ENCODE measurements around the gene AHI1.
"Not testable (repeated sequence)": the region's sequence is repeated elsewhere in the genome, so short reads cannot be mapped to it uniquely, and the experiment has no call there.

Gene AHI1

DNA sequence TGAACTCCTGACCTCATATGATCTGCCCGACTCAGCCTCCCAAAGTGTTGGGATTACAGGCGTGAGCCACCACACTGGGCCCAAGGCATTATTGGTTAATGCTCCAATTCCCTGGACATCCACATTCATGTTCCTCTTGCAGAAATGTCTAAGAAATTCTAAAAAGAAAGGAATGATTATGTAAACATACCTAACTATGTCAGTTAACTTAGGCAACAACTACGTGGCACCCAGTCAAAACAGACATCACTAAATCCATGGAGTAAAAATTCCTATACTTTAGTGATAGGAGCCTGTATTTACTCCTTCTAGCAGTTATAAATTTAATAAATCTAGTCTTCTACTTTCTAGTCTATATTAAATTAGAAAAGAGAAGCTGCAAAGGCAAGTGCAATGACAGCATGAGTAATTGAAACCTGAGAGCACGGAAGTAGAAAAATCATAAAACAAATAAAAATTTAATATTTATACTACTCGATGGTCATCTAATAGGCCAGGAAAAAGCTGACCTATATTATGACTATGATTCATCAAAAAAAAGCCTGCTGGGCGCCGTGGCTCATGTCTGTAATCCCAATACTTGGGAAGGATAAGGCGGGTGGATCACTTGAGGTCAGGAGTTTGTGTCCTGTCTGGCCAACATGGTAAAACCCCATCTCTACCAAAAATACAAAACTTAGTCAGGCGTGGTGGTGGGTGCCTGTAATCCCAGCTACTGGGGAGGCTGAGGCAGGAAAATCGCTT lies 4.2 kb downstream of the AHI1 start:
- Histone ChIP-seq H3K18ac (ENCODE audit: low read length) (no peak overlapping the region), H3K4ac (ENCODE audit: low read length) (no peak overlapping the region), H3K79me1 (ENCODE audit: low read depth, low read length) (no peaks in the 10 kb centered on the region), H4K91ac (ENCODE audit: low read depth, low read length, poor library complexity) (no peak overlapping the region), H3K9me3 (replicated peaks in 1 of 2; ENCODE audit: control insufficient read depth in 2 of 2, insufficient read depth in 1 of 2, low read depth in 1 of 2, low read length in 2 of 2) (peaks cover 0 to 3% of the 10 kb centered on the region in 2 donors), H3K4me2 (ENCODE audit: insufficient read depth, low read length, poor library complexity, severe bottlenecking) (no peak overlapping the region), H4K8ac (ENCODE audit: low read depth, low read length) (no peak overlapping the region), H3K4me3 (ENCODE audit: low read length in 2 of 2) (no peak overlapping the region), H2BK120ac (ENCODE audit: low read depth, low read length) (no peak overlapping the region), H3K27ac (replicated peaks; ENCODE audit: low read length) (no peak overlapping the region), H2BK15ac (ENCODE audit: low read length) (no peak overlapping the region), H2BK5ac (ENCODE audit: low read length) (no peak overlapping the region), H2AK5ac (ENCODE audit: low read depth, low read length) (no peak overlapping the region), H2AFZ (ENCODE audit: low read length) (no peak overlapping the region), H3K36me3 (replicated peaks in 1 of 2; ENCODE audit: control insufficient read depth in 2 of 2, insufficient read depth in 2 of 2, low read length in 2 of 2) (peaks cover 2 to 67% of the 10 kb centered on the region in 2 donors), H3K23ac (ENCODE audit: low read depth, low read length, poor library complexity) (no peak overlapping the region), H2BK12ac (ENCODE audit: low read length) (no peak overlapping the region), H3K27me3 (ENCODE audit: control insufficient read depth in 3 of 3, insufficient read depth in 3 of 3, low read depth in 1 of 3, low read length in 3 of 3) (no peaks in the 10 kb centered on the region), H3K4me1 (ENCODE audit: control insufficient read depth in 2 of 2, insufficient read depth in 1 of 2, low read depth in 1 of 2, low read length in 2 of 2) (no peaks in the 10 kb centered on the region), H3K9ac (ENCODE audit: low read depth, low read length, poor library complexity) (no peak overlapping the region), H3K14ac (ENCODE audit: low read length) (no peak overlapping the region)
- WGBS, 2 donors (ENCODE audit: extremely low coverage in 2 of 2, insufficient read length in 2 of 2, insufficient replicate concordance in 1 of 2): no CpG with 5 or more reads among the region's 10 CpGs
- no peak for DNase-seq (ENCODE audit: low spot score)

DNA sequence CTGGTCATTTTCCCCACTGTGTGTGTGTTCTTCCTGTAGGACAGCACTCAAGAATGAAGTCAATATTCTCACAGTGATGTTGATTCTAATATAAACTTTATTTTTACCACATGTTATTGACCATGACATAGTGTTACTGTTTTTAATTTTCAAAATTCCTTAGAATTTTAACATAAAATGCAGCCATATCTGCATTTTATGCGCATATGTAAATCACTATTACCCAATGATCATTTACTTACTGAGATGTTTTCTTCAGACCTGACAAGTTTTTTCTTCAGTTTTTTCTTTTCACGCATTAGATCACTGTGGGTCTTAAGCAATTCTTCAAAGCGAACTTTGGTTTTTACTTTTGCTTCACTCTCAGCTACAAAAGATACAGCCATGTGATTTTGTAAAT lies 7.2 kb downstream of the AHI1 start:
- H2BK12ac ChIP-seq (ENCODE audit: low read length): no peak overlapping the region
- no peak overlapping the region for H2AK5ac ChIP-seq (ENCODE audit: low read depth, low read length)
- H3K79me1 ChIP-seq (ENCODE audit: low read depth, low read length): no peaks in the 10 kb centered on the region
- H3K23ac ChIP-seq (ENCODE audit: low read depth, low read length, poor library complexity): no peak overlapping the region
- H3K9ac ChIP-seq (ENCODE audit: low read depth, low read length, poor library complexity): no peak overlapping the region
- H3K14ac ChIP-seq (ENCODE audit: low read length): no peak overlapping the region
- H2BK120ac ChIP-seq (ENCODE audit: low read depth, low read length): no peak overlapping the region
- peaks cover 2 to 89% of the 10 kb centered on the region in 2 donors for H3K36me3 ChIP-seq (replicated peaks in 1 of 2; ENCODE audit: control insufficient read depth in 2 of 2, insufficient read depth in 2 of 2, low read length in 2 of 2)
- no peaks in the 10 kb centered on the region for H3K27me3 ChIP-seq (ENCODE audit: control insufficient read depth in 3 of 3, insufficient read depth in 3 of 3, low read depth in 1 of 3, low read length in 3 of 3)
- H3K4ac ChIP-seq (ENCODE audit: low read length): no peak overlapping the region
- H4K8ac ChIP-seq (ENCODE audit: low read depth, low read length): no peak overlapping the region
- no CpG with 5 or more reads among the region's 3 CpGs for WGBS, 2 donors (ENCODE audit: extremely low coverage in 2 of 2, insufficient read length in 2 of 2, insufficient replicate concordance in 1 of 2)
- no peak for DNase-seq (ENCODE audit: low spot score)
- no peak overlapping the region for H2BK15ac ChIP-seq (ENCODE audit: low read length)
- no peak overlapping the region for H2AFZ ChIP-seq (ENCODE audit: low read length)
- no peak overlapping the region for H3K4me2 ChIP-seq (ENCODE audit: insufficient read depth, low read length, poor library complexity, severe bottlenecking)
- H3K18ac ChIP-seq (ENCODE audit: low read length): no peak overlapping the region
- H3K4me1 ChIP-seq (ENCODE audit: control insufficient read depth in 2 of 2, insufficient read depth in 1 of 2, low read depth in 1 of 2, low read length in 2 of 2): no peaks in the 10 kb centered on the region
- H3K9me3 ChIP-seq (replicated peaks in 1 of 2; ENCODE audit: control insufficient read depth in 2 of 2, insufficient read depth in 1 of 2, low read depth in 1 of 2, low read length in 2 of 2): peaks cover 0 to 7% of the 10 kb centered on the region in 2 donors
- H2BK5ac ChIP-seq (ENCODE audit: low read length): no peak overlapping the region
- H3K27ac ChIP-seq (replicated peaks; ENCODE audit: low read length): no peak overlapping the region
- no peak overlapping the region for H4K91ac ChIP-seq (ENCODE audit: low read depth, low read length, poor library complexity)
- no peak overlapping the region for H3K4me3 ChIP-seq (ENCODE audit: low read length in 2 of 2)

DNA sequence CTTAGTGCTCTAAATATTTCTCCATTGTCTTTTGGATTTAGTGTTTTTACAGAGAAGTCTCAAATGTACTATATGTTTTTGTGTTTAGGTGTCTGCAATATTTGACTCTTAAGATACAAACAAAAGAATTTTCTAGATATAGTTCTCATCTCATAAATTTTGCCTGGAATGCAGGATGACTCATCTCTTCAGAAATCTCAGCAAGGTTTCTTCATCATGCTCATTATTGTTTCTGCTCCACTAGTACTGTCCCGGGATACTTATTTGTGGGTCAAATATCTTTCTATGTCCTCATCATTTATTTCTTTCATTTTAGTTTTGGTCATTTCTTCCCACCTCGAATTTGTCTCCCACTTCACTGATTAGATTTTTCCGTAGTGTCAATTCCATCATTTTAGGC lies 9.5 kb downstream of the AHI1 start:
- H2AFZ ChIP-seq (ENCODE audit: low read length): no peak overlapping the region
- no peak overlapping the region for H3K4me3 ChIP-seq (ENCODE audit: low read length in 2 of 2)
- no peaks in the 10 kb centered on the region for H3K79me1 ChIP-seq (ENCODE audit: low read depth, low read length)
- DNase-seq (ENCODE audit: low spot score): no peak
- H3K4me1 ChIP-seq (ENCODE audit: control insufficient read depth in 2 of 2, insufficient read depth in 1 of 2, low read depth in 1 of 2, low read length in 2 of 2): no peaks in the 10 kb centered on the region
- no peak overlapping the region for H3K4me2 ChIP-seq (ENCODE audit: insufficient read depth, low read length, poor library complexity, severe bottlenecking)
- no peak overlapping the region for H4K8ac ChIP-seq (ENCODE audit: low read depth, low read length)
- WGBS, 2 donors (ENCODE audit: extremely low coverage in 2 of 2, insufficient read length in 2 of 2, insufficient replicate concordance in 1 of 2): no CpG with 5 or more reads among the region's 3 CpGs
- no peak overlapping the region for H3K27ac ChIP-seq (replicated peaks; ENCODE audit: low read length)
- H2BK120ac ChIP-seq (ENCODE audit: low read depth, low read length): no peak overlapping the region
- no peak overlapping the region for H2BK5ac ChIP-seq (ENCODE audit: low read length)
- no peak overlapping the region for H3K23ac ChIP-seq (ENCODE audit: low read depth, low read length, poor library complexity)
- no peak overlapping the region for H3K18ac ChIP-seq (ENCODE audit: low read length)
- H3K27me3 ChIP-seq (ENCODE audit: control insufficient read depth in 3 of 3, insufficient read depth in 3 of 3, low read depth in 1 of 3, low read length in 3 of 3): no peaks in the 10 kb centered on the region
- H3K9ac ChIP-seq (ENCODE audit: low read depth, low read length, poor library complexity): no peak overlapping the region
- no peak overlapping the region for H2BK15ac ChIP-seq (ENCODE audit: low read length)
- no peak overlapping the region for H3K4ac ChIP-seq (ENCODE audit: low read length)
- no peak overlapping the region for H2AK5ac ChIP-seq (ENCODE audit: low read depth, low read length)
- H3K9me3 ChIP-seq (replicated peaks in 1 of 2; ENCODE audit: control insufficient read depth in 2 of 2, insufficient read depth in 1 of 2, low read depth in 1 of 2, low read length in 2 of 2): peaks cover 0 to 20% of the 10 kb centered on the region in 2 donors
- no peak overlapping the region for H2BK12ac ChIP-seq (ENCODE audit: low read length)
- no peak overlapping the region for H4K91ac ChIP-seq (ENCODE audit: low read depth, low read length, poor library complexity)
- H3K14ac ChIP-seq (ENCODE audit: low read length): no peak overlapping the region
- H3K36me3 ChIP-seq (replicated peaks in 1 of 2; ENCODE audit: control insufficient read depth in 2 of 2, insufficient read depth in 2 of 2, low read length in 2 of 2): peaks cover 2 to 90% of the 10 kb centered on the region in 2 donors

DNA sequence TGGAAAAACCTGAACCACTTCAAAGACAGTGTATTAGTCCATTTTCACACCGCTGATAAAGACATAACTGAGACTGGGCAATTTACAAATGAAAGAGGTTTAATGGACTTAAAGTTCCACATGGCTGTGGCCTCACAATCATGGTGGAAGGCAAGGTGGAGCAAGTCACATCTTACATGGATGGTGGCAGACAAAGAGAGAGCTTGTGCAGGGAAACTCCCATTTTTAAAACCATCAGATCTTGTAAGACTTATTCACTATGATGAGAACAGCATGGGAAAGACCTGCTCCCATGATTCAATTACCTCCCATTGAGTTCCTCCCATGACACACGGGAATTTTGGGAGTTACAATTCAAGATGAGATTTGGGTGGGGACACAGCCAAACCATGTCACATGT lies 13.6 kb downstream of the AHI1 start:
- not testable (repeated sequence) for H3K23ac ChIP-seq (ENCODE audit: low read depth, low read length, poor library complexity); DNase-seq (ENCODE audit: low spot score); H2AFZ ChIP-seq (ENCODE audit: low read length); H3K4ac ChIP-seq (ENCODE audit: low read length); H3K4me1 ChIP-seq (ENCODE audit: control insufficient read depth in 2 of 2, insufficient read depth in 1 of 2, low read depth in 1 of 2, low read length in 2 of 2); H2BK120ac ChIP-seq (ENCODE audit: low read depth, low read length); H2BK5ac ChIP-seq (ENCODE audit: low read length); H3K4me3 ChIP-seq (ENCODE audit: low read length in 2 of 2); H3K9ac ChIP-seq (ENCODE audit: low read depth, low read length, poor library complexity); H4K8ac ChIP-seq (ENCODE audit: low read depth, low read length); H3K4me2 ChIP-seq (ENCODE audit: insufficient read depth, low read length, poor library complexity, severe bottlenecking); H3K14ac ChIP-seq (ENCODE audit: low read length); H3K27ac ChIP-seq (replicated peaks; ENCODE audit: low read length); H4K91ac ChIP-seq (ENCODE audit: low read depth, low read length, poor library complexity); H2BK15ac ChIP-seq (ENCODE audit: low read length); H2AK5ac ChIP-seq (ENCODE audit: low read depth, low read length); H3K27me3 ChIP-seq (ENCODE audit: control insufficient read depth in 3 of 3, insufficient read depth in 3 of 3, low read depth in 1 of 3, low read length in 3 of 3); H3K18ac ChIP-seq (ENCODE audit: low read length); H3K79me1 ChIP-seq (ENCODE audit: low read depth, low read length); H2BK12ac ChIP-seq (ENCODE audit: low read length)
- H3K36me3 ChIP-seq (replicated peaks in 1 of 2; ENCODE audit: control insufficient read depth in 2 of 2, insufficient read depth in 2 of 2, low read length in 2 of 2): peaks cover 16 to 77% of the 10 kb centered on the region in 2 donors
- peaks cover 12 to 58% of the 10 kb centered on the region in 2 donors for H3K9me3 ChIP-seq (replicated peaks in 1 of 2; ENCODE audit: control insufficient read depth in 2 of 2, insufficient read depth in 1 of 2, low read depth in 1 of 2, low read length in 2 of 2)
- WGBS, 2 donors (ENCODE audit: extremely low coverage in 2 of 2, insufficient read length in 2 of 2, insufficient replicate concordance in 1 of 2): no CpG with 5 or more reads among the region's 2 CpGs

Measured in neuronal stem cell (in vitro differentiated cells).